Activated naive CD4-positive, alpha-beta T cell treated with anti-CD3 and anti-CD28 coated beads, Interleukin-2, amount 50 U/mL, for 72 hours (primary cell): ENCODE results near the gene EAPP. TPM values are rescaled to one million over a fixed set of nuclear protein-coding genes. Genes with fewer than 3 reads are reported as not detected.
"Not testable (repeated sequence)": the region's sequence is repeated elsewhere in the genome, so short reads cannot be mapped to it uniquely, and the experiment has no call there.

Experiments
- ATAC-seq, 2 donors: fragments of 150-1000 bp; cut with Tn5 transposase; 2 replicates each; pipeline ENCODE4 v1.10.0; 2021; ENCODE audit warnings: mild to moderate bottlenecking in 2 of 2, moderate library complexity in 2 of 2
- DNase-seq, 2 donors: peaks; one replicate each; pipeline ENCODE4 v3.0.0; 2021 to 2022; ENCODE audit warnings: low spot score in 2 of 2
- H3K27ac Mint-ChIP-seq, 2 donors: one replicate each; pipeline ENCODE4 v1.8.0; 2022; ENCODE audit warnings: mild to moderate bottlenecking in 2 of 2, mixed read lengths in 2 of 2
- H3K36me3 Mint-ChIP-seq, 2 donors: one replicate each; pipeline ENCODE4 v1.8.0; 2022; ENCODE audit warnings: mixed read lengths in 2 of 2
- H3K9me3 Mint-ChIP-seq, 2 donors: one replicate each; pipeline ENCODE4 v1.8.0; 2022; ENCODE audit warnings: mixed read lengths in 2 of 2
- total RNA-seq, 2 donors: library from RNA; stranded (reverse); gene quantifications; one replicate each; pipeline ENCODE4 v1.2.3, GENCODE V29; 2022

The EAPP gene
- total RNA-seq, 2 donors from 2014 or later, result 37.5 to 37.7 TPM

GRCh38 chr14:34546272-34547135 lies 7.0 kb upstream of the EAPP start:
- not testable (repeated sequence) for DNase-seq, H3K27ac Mint-ChIP-seq, H3K36me3 Mint-ChIP-seq, H3K9me3 Mint-ChIP-seq
- peak; percentile 76 to 79 for ATAC-seq

GRCh38 chr14:34540181-34541059 lies 919 bp upstream of the EAPP start:
- not testable (repeated sequence) for ATAC-seq, H3K9me3 Mint-ChIP-seq, H3K36me3 Mint-ChIP-seq, DNase-seq
- peak overlapping the region; percentile 100 for H3K27ac Mint-ChIP-seq

DNA sequence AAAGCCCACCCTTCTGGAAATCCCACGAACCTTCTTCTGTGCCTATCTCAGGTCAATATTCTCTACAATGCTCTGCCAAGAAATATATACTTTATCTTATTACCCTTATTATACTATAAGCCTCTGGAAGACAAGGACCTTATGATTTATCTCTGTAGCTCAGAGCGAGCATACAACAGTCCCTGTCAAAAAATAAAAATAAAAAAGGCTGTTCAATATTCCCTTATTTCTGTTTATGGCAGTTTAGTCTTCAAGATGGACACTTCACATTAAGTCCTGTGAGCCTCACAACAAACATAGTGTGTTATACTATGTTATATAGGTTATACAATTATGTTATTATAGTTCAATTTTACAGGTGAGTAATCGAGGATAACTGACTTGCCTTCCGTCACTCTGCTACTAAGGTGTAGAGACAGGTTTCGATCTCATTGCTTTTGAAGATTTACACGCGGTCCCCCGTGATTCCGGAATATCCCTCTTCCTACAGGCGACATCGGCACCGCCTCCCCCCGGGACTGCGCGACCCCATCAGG lies 562 bp downstream of the EAPP start:
- Mint-ChIP-seq H3K9me3 (peaks cover 0 to 5% of the 10 kb centered on the region in 2 donors), H3K27ac (peak overlapping the region; percentile 100), H3K36me3 (peaks cover 6 to 12% of the 10 kb centered on the region in 2 donors)
- ATAC-seq (peak; percentile 20 to 38), DNase-seq (no peak)

DNA sequence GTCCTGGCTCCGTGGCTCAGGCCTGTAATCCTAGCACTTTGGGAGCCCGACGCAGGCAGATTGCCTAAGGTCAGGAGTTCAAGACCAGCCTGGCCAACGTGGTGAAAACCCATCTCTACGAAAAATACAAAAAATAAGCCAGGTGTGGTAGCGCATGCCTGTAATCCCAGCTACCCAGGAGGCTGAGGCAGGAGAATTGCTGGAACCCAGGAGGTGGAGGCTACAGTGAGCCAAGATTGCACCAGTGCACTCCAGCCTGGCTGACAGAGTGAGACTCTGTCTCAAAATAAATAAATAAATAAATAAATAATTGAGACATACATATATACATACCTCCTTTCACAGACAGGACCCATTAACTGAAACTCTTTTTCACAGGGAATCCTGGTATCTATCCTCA lies 1.4 kb downstream of the EAPP start:
- Mint-ChIP-seq H3K36me3 (peaks cover 6 to 20% of the 10 kb centered on the region in 2 donors), H3K27ac (peak overlapping the region; percentile 100)
- ATAC-seq, H3K9me3 Mint-ChIP-seq, DNase-seq: not testable (repeated sequence)

GRCh38 chr14:34537677-34538009 lies 1.9 kb downstream of the EAPP start:
- H3K27ac Mint-ChIP-seq, result peak overlapping the region in 1 of 2 donors; percentile 36
- H3K36me3 Mint-ChIP-seq, result peaks cover 6 to 21% of the 10 kb centered on the region in 2 donors
- peaks cover 0 to 5% of the 10 kb centered on the region in 2 donors for H3K9me3 Mint-ChIP-seq
- ATAC-seq (no peak), DNase-seq (no peak)

- Mint-ChIP-seq H3K27ac (peak overlapping the region in 1 of 2 donors; percentile 22), H3K9me3 (peaks cover 0 to 5% of the 10 kb centered on the region in 2 donors), H3K36me3 (peaks cover 6 to 21% of the 10 kb centered on the region in 2 donors)
- ATAC-seq, result no peak
- no peak for DNase-seq
Measured at GRCh38 chr14:34536951-34537676, 2.4 kb downstream of the EAPP start.

GRCh38 chr14:34527591-34527990 lies 11.9 kb downstream of the EAPP start:
- H3K9me3 Mint-ChIP-seq, result no peaks in the 10 kb centered on the region
- H3K36me3 Mint-ChIP-seq, result peaks cover 7 to 11% of the 10 kb centered on the region in 2 donors
- ATAC-seq (peak; percentile 26 to 32), DNase-seq (no peak)
- H3K27ac Mint-ChIP-seq, result no peak overlapping the region

GRCh38 chr14:34524216-34524615 lies 15.3 kb downstream of the EAPP start:
- Mint-ChIP-seq H3K36me3 (peaks cover 16 to 23% of the 10 kb centered on the region in 2 donors), H3K27ac (peak overlapping the region in 1 of 2 donors; percentile 2)
- H3K9me3 Mint-ChIP-seq, DNase-seq, ATAC-seq: not testable (repeated sequence)

- no peaks in the 10 kb centered on the region for H3K9me3 Mint-ChIP-seq
- peaks cover 16 to 35% of the 10 kb centered on the region in 2 donors for H3K36me3 Mint-ChIP-seq
- peak overlapping the region in 1 of 2 donors; percentile 14 for H3K27ac Mint-ChIP-seq
- ATAC-seq, result no peak
- no peak for DNase-seq
Measured at GRCh38 chr14:34522496-34522895, 17.0 kb downstream of the EAPP start.

DNA sequence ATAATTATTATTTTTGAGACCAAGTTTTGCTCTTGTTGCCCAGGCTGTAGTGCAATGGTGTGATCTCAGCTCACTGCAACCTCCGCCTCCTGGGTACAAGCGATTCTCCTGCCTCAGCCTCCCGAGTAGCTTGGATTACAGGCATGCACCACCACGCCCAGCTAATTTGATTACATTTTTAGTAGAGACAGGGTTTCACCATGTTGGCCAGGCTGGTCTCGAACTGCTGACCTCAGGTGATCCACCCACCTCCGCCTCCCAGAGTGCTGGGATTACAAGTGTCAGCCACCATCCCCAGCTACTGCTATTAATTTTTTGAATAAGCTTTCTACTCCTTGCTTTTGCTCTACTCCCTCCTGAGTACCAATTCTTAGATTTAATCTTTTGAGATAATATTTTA lies 18.4 kb downstream of the EAPP start:
- Mint-ChIP-seq H3K36me3 (peaks cover 16 to 35% of the 10 kb centered on the region in 2 donors), H3K27ac (peak overlapping the region in 1 of 2 donors; percentile 61)
- not testable (repeated sequence) for H3K9me3 Mint-ChIP-seq, ATAC-seq, DNase-seq

- not testable (repeated sequence) for H3K9me3 Mint-ChIP-seq, ATAC-seq, DNase-seq
- H3K27ac Mint-ChIP-seq, result peak overlapping the region; percentile 26 to 61
- peaks cover 16 to 35% of the 10 kb centered on the region in 2 donors for H3K36me3 Mint-ChIP-seq
Measured at GRCh38 chr14:34520304-34520970, 19.1 kb downstream of the EAPP start.

- Mint-ChIP-seq H3K27ac (no peak overlapping the region), H3K36me3 (no peaks in the 10 kb centered on the region), H3K9me3 (no peaks in the 10 kb centered on the region)
- ATAC-seq (no peak), DNase-seq (no peak)
Measured at GRCh38 chr14:34507884-34508283, 31.6 kb downstream of the EAPP start.

- DNase-seq (no peak), ATAC-seq (no peak)
- no peak overlapping the region for H3K27ac Mint-ChIP-seq
- no peaks in the 10 kb centered on the region for H3K9me3 Mint-ChIP-seq
- H3K36me3 Mint-ChIP-seq, result no peaks in the 10 kb centered on the region
Measured at GRCh38 chr14:34507459-34507858, 32.0 kb downstream of the EAPP start.

GRCh38 chr14:34505124-34505491 lies 34.4 kb downstream of the EAPP start:
- not testable (repeated sequence) for ATAC-seq, DNase-seq, H3K9me3 Mint-ChIP-seq, H3K36me3 Mint-ChIP-seq
- H3K27ac Mint-ChIP-seq, result peak overlapping the region in 1 of 2 donors; percentile 36

GRCh38 chr14:34504027-34504426 lies 35.5 kb downstream of the EAPP start:
- not testable (repeated sequence) for H3K9me3 Mint-ChIP-seq, ATAC-seq, H3K27ac Mint-ChIP-seq, H3K36me3 Mint-ChIP-seq, DNase-seq
